ENCODE results near the gene OR2T4.

DNA sequence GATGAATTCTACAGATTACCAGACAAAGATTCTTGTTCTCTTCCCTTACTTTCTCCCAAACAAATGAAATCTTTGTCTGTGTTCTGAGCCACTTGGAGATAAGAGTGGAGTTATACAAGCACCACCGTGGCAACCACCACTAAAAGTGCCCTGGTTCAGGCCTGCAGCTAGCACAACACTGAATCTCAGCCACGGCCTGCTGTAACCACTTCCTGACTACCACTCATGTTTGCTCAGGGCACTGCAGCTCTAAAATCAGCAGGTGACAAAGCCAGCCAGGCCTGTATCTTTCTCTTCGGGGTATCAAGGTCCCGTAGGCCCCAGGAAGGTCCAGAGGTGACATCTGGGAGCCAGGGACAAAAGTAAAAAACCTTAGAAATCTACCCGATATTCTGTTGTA, 10.9 kb downstream of the OR2T4 start:
- no peak for TF ChIP-seq POLR2A (IDR thresholded peaks at IDR 0.05)
- TF ChIP-seq, protein P1, sequence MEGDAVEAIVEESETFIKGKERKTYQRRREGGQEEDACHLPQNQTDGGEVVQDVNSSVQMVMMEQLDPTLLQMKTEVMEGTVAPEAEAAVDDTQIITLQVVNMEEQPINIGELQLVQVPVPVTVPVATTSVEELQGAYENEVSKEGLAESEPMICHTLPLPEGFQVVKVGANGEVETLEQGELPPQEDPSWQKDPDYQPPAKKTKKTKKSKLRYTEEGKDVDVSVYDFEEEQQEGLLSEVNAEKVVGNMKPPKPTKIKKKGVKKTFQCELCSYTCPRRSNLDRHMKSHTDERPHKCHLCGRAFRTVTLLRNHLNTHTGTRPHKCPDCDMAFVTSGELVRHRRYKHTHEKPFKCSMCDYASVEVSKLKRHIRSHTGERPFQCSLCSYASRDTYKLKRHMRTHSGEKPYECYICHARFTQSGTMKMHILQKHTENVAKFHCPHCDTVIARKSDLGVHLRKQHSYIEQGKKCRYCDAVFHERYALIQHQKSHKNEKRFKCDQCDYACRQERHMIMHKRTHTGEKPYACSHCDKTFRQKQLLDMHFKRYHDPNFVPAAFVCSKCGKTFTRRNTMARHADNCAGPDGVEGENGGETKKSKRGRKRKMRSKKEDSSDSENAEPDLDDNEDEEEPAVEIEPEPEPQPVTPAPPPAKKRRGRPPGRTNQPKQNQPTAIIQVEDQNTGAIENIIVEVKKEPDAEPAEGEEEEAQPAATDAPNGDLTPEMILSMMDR (IDR thresholded peaks at IDR 0.05) = no peak

Data from vagina (tissue), 2 donors.